ENCODE results near the gene LPP.

GRCh38 chr3:188152660-188153436 lies 1.1 kb upstream of the LPP start:
- no peak for TF ChIP-seq CTCF (IDR thresholded peaks at IDR 0.05)
- no peak for TF ChIP-seq ZFX (IDR thresholded peaks at IDR 0.05; ENCODE audit: borderline replicate concordance)

Measured in 22Rv1 (cell line).